Ureter (tissue), 1 donor: Measurements from ENCODE around the gene CXXC4. TPM values are rescaled to one million over a fixed set of nuclear protein-coding genes. Genes with fewer than 3 reads are reported as not detected.

Source experiments
- DNase-seq: peaks from one replicate; pipeline ENCODE4 v3.0.0-alpha.2; 2020; ENCODE audit warnings: low spot score
- total RNA-seq: library from RNA; stranded (reverse); gene quantifications from one replicate; pipeline ENCODE4 v1.2.4, GENCODE V29; 2023
- donor health status: DM: yes; HTN: yes; CAD: no.

CXXC4 gene
- total RNA-seq, 1 donor from 2014 or later, result 1.4 TPM

DNA sequence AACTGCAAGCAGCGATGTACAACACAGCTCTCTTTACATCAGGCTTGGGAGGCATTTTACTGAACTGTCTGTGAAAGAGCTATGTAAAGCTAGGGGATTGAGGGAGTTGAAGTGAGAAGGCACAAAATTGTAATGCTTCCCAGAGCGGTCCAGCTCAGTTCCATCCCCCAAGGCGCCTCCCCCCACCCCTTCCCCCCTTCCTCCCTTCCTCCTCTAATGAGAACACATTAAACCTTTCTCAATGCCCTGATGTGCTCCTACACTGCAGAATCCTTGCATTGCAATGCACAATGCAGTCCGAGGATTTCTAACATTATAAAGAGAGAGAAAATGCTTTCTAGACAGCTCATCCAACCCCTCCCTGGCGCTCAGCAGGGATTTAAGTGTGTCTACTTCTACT lies 73.9 kb downstream of the CXXC4 start:
- DNase-seq, result no peak
